Measurements from ENCODE around the gene COL27A1.

COL27A1 gene

DNA sequence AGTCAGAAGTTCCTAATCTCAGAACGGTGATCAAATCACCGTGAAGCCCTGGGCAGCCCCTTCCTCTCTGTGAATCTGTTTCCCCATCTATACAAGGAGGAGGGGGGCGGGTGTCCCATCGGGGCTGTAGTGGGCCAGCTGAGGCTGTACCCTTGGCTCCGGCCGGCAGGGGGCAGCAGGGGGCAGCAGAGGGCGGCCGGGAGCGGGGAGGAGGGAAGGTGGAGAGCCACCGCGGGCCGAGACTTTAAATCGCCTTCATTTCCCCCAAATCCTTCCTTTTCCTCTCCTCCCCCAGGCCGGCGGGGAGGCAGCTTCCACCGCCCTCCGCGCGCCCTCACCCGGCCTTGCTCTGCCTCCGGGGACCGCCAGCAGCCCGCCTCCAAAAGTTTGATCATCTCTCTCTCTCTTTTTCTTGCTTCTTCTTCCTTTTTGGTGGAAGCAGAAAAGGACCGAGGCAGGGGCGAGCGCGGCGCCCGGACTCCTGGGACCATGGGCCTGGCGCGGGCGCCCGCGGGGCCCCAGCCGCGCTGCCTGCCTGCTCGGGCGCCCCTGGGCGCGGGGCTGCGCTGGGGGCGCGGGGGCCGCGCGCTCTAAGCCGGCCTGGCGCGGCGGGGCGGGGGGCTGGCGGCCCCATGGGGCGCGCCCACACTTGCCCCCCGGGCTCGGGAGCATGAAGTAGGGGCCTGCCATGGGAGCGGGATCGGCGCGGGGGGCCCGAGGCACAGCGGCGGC, at the start of gene COL27A1:
COL27A1 (plus strand) TSS at position 275 of the 732 bp plus-strand sequence; CDS start at position 689, 414 bp downstream.
- DNase-seq, result no peak

DNA sequence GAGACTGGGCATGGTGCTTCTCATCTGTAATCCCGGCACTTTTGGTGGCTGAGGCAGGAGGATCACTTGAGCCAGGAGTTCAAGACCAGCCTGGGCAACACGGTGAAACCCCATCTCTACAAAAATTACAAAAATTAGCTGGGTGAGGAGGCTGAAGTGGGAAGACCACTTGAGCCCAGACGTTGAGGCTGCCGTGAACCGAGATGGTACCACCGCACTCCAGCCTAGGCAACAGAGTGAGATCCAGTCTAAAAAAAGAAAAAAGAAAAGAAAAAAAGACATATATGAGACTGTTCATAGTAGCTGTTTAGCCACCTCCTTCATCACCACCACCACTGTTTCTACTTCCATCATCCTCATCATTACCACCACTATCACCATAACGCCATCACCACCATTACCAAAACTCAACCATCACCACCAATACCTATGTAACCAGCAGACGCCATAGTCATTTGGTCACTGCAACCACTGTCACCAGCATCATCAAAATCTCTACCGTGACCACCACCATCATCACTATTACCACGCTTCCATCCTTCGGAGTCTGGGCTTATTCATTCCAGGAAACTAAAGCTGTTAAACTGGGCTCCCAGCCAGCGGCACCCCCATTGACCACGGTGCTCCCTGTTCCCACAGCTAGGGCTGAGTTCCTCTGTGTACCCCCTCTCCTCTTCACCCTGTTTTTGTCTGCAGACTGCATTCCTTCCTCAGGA, 47.9 kb upstream of the COL27A1 start:
- no peak for DNase-seq

DNA sequence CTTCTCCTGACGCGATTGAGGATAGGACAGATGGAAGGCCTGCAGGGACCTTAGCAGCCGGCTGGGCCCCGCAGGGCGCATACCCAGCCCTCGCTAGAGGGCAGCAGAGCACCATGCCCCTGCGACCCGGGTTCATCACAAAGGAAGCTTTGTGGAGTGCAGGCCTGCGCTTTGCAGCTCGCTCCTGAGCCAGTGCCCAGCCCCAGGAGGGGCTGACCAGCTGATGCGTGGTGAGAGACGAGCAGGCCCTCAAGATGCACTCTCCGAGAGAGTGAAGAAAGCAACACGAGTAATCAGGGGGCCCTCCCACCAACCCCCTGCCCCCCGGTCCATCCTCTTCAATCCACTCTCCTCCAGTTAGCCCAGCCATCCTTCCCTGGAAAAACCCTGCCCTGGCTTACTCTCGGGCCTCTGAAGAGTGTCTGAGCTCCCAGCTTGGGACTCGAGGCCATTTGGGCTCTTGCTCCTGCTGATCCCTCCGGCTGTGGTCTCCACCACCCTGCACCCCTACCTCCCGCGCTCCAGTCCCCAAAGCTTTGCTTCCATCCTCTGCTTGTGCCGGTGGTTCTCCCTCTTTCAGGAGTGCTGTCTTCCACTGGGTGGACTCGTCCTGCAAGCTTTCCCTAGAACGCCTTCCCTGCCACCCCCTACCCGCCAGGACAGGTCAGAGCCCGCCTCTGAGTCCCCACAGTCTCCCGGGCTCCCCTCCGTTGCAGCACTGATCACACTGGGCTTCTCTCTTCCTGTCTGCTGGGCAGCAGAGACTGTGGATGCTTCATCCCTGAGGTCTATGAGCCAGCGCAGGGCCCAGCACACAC, 47.1 kb upstream of the COL27A1 start:
- peak; percentile 59 for DNase-seq

DNA sequence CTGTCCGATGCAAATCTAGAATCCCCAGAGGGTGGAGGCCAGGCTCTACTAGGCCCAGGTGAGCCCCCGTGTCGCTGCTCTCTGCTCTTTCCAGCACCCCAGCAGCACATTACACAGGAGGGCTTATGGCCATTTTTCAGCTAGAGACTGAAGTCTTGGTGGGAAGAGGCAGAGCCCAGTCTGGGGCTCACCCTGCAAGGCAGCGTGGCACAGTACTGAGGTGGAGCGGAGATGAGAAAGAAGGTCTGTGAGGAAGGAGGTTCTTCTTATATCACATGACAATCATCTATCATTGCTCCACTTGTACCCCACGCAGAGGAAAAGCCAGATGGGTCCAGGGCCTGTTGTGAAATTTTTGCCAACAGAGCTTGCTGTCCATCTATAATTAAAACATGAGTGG, 46.2 kb upstream of the COL27A1 start:
- DNase-seq, result no peak

DNA sequence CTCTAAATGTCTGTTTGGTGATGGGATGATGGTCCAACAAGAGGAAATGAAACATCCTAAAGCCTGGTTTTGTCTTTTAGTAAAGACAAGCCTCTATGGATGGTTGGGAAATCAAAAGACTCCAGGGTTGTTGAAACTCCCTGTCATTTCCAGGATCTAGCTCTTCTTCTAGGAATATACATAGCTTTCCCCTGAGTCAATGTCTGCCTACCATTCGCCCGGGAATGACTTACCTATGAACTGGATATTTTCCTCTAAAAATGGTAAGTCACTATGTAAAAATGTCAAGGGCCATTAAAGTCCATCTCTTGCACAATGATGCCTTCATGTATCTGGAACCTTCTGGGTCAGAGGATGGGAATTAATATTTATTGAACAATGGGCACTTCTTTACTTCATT, 45.2 kb upstream of the COL27A1 start:
- no peak for DNase-seq

DNA sequence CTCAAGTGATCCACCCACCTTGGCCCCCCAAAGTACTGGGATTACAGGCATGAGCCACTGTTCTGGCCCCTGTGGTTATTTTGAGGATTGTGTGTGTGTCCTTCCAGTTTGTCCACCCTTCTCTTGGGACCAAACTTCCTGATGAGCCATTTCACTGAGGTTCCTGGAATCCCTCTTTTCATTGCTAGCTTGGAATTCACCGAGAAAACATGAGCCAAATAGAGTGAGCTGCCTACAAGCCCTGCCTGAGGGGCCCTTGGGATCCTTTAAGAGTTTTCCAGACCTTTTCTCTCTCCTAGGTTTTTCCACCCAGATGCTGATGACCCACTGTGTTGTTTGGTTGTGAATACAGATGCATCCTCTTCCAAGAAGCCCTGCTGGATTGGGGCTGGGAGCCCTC, 43.0 kb upstream of the COL27A1 start:
- no peak for DNase-seq

DNA sequence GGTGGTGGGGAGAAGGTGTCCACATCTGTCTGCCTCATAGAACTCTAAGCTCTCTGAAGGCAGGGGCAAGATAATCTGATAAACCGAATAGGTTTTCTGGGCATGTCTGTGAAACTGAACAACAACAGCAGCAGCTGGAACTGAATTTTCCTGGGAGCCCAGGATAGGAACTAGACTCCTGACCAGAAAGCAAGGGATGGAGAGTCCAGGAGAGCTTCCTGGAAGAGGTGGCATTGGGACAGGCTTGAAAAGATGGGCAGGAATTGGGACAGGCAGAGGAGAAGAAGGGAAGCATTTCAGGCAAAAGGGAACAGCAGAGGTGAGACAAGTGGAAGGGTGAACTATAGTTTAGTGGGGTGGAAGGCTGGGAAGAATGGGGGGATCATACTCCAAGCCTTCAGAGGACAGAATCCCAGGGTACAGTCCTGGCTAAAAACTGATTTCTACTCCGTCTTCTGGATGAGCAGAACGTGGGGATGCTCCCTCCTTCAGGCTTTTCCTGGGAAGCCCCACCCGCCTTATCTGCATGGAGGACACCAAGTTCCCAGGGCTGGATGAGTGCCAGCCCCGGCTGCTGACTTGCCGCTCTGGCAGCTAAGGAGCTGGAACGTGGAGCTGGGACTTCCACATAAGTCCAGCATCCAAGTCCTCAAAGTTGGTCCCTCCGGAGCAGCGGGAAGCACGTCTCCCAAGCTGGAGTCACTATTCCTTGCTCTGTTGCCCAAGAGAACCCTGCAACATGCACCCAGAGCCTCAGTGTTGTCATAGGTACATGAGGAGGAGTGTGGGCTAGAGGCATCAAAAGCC, 42.4 kb upstream of the COL27A1 start:
- no peak for DNase-seq

DNA sequence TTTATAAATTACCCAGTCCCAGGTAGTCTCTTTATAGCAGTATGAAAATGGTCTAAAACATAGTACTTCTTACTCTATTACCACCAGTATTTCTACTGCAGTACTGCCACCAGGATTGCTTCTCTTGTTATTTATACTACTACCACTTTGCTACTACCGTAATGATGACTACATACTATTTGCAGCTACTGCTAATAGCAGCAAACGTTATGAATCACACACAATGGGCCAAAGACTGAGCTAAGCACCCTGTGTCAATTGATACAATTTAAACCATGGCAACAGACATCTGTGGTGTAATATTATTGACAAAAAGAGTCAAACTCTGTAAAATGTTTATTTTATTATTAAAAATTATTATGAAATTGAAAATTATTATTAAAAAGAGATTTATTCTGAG, 41.0 kb upstream of the COL27A1 start:
- DNase-seq, result no peak

DNA sequence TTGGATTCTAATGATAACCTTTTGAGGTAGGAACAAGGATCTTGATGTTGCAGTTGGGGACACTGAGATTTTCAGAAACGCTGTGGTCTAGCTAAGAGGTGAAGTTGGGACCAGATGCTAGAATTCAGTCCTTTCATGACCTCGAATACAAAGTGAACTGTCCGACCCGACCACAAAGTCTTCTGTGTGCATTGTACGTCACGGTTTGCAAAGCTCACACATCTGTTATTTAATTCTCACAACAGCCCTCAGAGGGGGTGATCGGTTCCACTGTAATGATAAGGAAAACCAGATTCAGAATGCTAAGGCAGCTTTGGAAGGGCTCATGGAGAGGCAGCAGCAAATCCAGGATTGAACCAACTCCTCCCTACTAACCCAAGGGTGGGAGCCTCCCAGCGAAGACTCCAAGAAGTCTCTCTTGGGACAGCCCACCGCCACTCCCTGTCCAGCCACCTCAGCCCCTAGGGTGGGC, 39.6 kb upstream of the COL27A1 start:
- DNase-seq, result no peak

DNA sequence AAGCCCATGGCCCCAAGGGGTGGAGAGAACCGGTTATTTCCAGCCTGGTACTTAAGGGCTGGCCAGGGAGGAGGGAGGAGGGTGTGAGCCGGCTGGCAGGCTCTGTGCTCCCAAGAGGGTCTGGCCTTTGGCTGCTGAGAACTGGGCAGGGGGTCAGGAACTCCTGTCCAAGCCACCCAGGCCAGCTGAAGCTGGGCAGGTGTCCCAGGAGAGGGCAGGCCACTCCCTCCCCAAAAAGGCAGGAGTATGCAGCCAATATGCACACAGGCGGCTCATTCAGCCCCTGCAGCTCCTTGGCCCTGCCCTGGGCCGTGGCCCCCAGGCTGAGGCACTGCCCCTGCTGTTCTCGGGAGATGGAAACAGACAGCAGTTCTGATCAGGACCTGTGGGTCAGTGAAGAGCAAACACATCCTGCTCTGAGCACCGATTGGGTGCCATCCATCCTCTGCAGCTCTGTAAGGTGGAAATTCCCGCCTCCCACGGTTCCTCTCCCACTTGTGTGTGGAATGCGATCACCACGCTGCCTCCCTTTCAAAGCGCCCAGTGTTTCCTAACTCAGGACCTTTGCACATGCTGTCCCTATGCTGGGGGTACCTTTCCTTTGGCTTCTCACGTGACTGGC, 39.1 kb upstream of the COL27A1 start:
- DNase-seq, result no peak

DNA sequence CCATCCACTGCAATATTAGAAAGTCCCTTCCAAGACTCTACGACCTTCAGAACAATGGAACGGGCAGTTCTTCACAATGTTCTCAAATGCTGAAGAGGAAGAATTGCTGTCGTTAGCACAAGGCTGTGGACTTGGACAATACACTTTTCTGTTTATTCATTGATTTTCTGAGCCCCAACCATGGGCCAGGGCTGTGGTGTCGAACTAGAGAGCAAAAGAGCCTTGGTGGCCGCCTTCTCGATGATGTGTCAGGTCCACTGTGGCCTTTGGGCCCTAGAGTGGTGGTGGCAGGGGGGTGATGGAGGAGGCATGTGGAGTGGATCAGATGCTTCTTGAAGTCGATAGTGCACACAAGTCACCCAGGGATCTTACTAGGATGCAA, 37.7 kb upstream of the COL27A1 start:
- DNase-seq, result no peak

DNA sequence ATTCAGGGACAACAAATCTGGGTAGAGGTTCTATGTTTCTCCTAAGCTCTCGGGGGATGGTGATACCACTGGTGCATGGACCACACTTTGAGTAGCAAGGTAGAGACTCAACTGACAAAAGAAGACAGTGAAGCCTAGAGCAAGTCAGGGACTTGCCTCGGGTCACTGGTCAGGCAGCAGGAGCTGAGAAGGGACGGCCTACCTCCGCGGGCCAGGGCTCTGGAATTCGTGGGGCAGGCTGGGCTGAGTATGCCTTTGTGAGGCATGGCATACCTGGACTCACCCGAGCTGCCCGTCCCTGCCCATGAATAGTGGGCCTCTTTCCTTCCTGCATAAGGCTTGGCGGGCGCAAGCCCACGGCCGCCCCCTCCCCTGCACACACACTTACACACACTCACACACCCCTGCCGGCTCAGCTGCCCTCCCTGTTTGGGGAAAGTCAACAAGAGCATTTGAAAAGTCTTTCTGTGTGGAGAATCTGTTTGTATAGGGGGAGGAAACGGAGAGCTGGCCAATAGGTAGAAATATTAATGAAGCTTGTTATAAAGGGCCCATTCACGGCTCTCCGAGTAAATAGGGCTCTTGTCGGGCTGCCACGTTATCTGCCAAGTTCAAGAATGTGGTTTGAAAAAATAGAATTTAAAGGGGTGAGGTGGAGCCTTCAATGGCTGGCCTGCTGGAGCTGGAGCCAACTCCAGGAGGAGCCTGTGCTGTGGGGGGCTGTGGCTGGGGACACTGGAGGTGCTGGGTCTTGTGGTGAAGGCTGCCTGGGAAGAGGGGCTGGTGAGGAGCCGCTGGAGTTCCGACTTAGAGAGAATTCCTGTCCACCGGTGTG, 37.1 kb upstream of the COL27A1 start:
- peak; percentile 88 for DNase-seq

DNA sequence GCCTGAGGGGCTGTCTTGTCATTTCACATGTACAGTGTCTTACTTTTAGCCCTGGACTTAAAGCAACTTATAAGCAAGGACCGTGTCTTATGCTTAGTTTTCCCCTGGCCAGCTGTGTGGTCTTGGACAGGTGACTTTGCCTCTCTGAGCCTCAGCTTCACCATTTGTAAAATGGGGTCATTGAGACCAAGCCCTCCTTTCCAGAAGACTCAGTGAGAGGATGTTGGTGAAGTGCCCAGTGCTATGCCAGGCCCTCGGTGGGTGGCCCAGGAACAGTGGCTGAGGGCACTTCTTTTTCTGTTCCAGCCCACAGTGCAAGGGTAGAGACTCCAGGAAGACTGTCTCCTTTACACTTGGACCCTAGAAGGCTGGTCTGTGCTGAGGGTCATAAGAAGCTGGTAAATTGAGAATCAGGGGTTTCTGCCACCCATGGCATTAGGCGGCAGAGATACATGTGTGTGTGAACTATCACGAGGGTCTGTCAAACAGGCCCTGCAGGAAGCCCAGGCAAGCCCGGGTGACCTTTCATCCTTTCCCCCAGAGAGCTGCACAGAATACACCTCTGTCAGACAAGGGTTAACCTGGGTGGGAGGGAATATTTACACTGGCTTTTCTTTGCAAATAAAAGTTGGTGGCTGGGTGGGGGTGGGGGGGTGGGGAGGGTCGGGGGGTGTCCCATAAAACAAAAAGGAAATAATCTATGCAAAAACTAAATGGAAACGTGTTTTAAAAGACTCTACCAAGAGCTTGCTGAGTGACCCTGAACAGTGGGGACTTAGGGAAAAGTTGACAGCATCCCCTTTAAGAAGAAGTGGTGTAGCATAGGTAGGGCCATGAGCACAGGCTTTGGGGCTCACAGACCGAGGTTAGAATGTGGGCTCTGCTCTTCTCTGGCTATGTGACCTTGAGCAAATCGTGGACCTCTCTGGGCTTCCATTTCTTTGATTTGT, 35.8 kb upstream of the COL27A1 start:
- no peak for DNase-seq

DNA sequence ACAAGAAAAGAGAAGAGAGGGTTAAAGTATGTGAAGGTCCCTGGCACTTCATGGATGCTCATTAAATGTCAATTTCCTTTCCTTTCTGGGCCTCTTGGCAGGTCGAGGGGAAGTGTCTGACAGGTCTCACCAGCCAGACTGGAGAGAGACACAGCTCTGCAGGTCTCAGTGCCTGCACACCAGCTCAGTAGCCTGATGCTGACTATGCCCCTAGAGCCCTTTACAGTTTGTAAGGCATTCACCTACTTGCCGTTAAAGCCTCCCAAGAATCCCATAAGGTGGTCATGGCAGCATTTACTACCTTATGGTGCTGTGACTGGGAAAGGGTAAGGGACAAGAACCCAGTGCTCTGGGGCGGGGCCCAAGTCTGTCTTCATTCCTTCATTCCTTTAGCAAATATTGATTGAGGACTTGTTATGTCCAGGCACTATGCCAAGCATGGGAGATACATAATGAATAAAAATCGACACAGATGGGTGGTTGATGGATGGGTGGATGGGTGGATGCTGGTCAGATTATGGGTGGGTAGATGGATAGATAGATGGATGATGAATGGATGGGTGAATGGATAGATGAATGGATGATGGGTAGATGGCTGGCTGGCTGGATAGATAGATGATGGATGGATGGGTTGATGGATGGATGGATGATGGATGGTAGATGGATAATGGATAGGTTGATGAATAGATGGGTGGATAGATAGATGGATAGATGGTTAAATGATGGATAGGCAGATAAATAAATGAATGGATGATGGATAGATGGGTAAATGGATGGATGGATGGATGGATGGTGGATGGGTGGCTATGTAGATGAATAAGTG, 34.9 kb upstream of the COL27A1 start:
- DNase-seq, result no peak

DNA sequence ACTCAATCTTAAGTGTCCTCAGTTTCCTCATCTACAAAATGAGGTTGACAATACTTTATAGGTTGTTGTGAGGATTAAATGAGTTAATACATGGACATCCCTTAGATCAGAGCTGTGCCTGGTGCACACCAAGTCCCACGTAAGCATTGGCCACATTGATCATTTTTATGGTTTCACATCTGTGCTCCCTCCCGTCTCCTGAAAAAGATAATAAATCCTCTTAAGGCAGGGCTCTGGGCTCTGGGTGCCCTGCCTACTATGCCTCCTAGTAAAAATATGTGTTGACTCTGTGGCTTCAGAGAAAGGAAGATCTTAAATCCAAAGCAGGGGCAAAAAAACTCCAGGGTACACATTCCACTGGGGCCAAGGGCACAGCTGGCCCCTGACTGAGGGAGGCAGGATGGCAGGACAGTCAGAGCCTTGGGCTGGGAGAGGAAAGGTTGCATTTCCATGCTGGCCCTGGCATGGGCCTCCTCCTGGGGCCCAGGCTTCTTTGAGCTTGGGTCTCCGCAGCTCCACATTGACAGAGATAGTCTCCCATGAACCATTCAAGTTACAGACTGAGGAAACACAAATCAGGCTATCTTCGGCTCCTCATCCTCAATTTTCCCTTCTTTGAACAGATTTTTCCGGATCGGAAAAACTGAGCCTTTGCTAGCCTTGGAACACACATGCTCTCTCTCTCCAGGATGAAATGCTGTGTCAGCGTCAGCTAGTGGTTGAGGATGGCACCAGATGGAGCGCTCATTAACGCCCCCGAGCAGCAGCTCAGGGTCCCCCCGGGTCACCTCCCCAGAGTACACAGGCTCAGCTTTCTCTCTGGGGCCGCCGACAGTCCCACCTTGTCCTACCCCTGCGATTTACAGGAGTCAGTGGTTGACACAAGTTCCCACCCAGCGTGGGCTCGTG, 33.9 kb upstream of the COL27A1 start:
- DNase-seq, result no peak

DNA sequence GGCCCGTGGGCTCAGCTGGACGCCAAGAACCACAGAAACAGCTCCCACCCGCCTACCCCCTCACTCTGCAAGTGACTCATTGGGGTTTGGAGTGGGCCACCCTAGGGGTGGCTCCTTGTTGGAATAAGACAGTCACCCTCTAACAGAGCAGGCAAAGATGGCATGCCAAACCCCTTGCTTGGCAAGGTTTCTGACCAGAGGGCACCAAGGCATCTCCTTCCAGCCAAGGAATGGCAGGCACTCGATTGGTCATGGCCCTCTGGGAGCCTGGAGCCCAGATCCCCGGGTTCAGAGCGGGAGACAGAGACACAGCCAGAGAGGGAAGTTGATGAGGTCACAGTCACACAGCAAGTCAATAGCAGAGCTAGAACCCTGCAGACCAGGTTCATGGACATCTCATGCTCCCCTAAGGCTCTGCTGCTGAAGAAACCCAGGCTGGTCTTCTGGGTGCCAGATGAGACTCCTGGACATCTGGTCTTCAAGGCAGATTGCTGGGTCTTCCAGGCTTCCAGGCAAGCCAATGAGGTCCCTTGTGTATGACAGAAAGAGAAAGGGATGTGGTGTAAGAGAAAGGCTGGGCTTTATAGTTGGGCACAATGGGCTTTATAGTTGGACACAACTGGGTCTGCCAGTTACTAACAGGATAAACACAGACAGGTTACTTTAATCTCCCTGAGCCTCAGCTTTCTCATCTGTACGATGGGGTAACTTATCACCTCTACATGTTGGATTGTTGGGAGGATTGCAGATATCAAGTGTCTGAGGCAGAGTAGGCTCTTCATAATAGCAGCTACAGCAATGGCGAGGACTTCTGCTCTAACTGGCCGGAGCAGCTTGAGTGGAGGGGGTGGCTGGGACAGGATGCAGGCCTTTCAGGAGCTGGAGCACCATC, 33.0 kb upstream of the COL27A1 start:
- DNase-seq, result no peak
